A549 (cell line): Measurements from ENCODE around the gene GPLD1.

Source experiments
- EP300 ChIP-seq, 2 experiments: fragments of >200 bp; sonication (Bioruptor Twin); formaldehyde crosslinking; IDR thresholded peaks; 2 replicates in 1 of 2; 3 replicates in 1 of 2; pipeline ENCODE4 v1.6.1; 2016 to 2017
- HOXB5 ChIP-seq: fragments of 250-450 bp; sonication (Bioruptor Pico); IDR thresholded peaks from 2 replicates; pipeline ENCODE4 v1.5.0; 2020; ENCODE audit warnings: mild to moderate bottlenecking, moderate library complexity
- NFE2L2 ChIP-seq: fragments of 150-350 bp; conservative IDR thresholded peaks from 2 replicates; pipeline ENCODE4 v1.6.1; 2014; ENCODE audit warnings: low read length
- TF ChIP-seq, protein P1 (sequence below): fragments of 250-450 bp; sonication (Bioruptor Pico); IDR thresholded peaks from 2 replicates; pipeline ENCODE4 v1.5.0; 2020; ENCODE audit warnings: low read depth, mild to moderate bottlenecking, moderate library complexity
- TF ChIP-seq, protein P2 (sequence below): fragments of >200 bp; sonication (Bioruptor Twin); formaldehyde crosslinking; IDR thresholded peaks from 3 replicates; pipeline ENCODE4 v1.5.1; 2016

DNA sequence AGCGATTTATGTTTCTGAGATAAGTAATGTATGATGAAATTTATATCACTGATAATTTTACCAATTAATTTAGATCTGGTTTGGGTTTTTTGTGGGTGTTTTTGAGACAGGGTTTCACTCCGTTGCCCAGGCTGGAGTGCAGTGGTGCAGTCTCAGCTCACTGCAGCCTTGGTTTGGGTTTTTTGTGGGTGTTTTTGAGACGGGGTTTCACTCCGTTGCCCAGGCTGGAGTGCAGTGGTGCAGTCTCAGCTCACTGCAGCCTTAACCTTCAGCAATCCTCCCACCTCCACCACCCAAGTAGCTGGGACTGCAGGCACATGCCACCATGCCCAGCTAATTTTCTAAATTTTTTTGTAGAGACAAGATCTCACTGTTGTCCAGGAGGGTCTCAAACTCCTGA, 73.6 kb downstream of the GPLD1 start:
- TF ChIP-seq, protein P1, sequence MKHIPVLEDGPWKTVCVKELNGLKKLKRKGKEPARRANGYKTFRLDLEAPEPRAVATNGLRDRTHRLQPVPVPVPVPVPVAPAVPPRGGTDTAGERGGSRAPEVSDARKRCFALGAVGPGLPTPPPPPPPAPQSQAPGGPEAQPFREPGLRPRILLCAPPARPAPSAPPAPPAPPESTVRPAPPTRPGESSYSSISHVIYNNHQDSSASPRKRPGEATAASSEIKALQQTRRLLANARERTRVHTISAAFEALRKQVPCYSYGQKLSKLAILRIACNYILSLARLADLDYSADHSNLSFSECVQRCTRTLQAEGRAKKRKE (CRISPR knock-in tag): no peak
- TF ChIP-seq EP300 (IDR thresholded peaks at IDR 0.05) (no peak), HOXB5 (no peak), NFE2L2 (no peak)
- TF ChIP-seq, protein P2, sequence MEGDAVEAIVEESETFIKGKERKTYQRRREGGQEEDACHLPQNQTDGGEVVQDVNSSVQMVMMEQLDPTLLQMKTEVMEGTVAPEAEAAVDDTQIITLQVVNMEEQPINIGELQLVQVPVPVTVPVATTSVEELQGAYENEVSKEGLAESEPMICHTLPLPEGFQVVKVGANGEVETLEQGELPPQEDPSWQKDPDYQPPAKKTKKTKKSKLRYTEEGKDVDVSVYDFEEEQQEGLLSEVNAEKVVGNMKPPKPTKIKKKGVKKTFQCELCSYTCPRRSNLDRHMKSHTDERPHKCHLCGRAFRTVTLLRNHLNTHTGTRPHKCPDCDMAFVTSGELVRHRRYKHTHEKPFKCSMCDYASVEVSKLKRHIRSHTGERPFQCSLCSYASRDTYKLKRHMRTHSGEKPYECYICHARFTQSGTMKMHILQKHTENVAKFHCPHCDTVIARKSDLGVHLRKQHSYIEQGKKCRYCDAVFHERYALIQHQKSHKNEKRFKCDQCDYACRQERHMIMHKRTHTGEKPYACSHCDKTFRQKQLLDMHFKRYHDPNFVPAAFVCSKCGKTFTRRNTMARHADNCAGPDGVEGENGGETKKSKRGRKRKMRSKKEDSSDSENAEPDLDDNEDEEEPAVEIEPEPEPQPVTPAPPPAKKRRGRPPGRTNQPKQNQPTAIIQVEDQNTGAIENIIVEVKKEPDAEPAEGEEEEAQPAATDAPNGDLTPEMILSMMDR: no peak
